Testis (tissue), 2 donors: ENCODE data around the gene CA12.
"Not testable (repeated sequence)": the region's sequence is repeated elsewhere in the genome, so short reads cannot be mapped to it uniquely, and the experiment has no call there.

Experiments used
- POLR2A ChIP-seq: fragments of 450-650 bp; IDR thresholded peaks from one replicate; pipeline ENCODE4 v1.6.1; 2017; ENCODE audit warnings: antibody characterized with exemption, mild to moderate bottlenecking, moderate library complexity
- TF ChIP-seq, protein P1 (sequence below), 3 experiments: fragments of 450-650 bp in 2 of 3; fragments of 200-600 bp in 1 of 3; sonication (generic) in 1 of 3; IDR thresholded peaks; one replicate each; pipeline ENCODE4 v1.5.1; 2016 to 2019; ENCODE audit warnings: antibody characterized with exemption in 3 of 3, mild to moderate bottlenecking in 2 of 3, moderate library complexity in 1 of 3

DNA sequence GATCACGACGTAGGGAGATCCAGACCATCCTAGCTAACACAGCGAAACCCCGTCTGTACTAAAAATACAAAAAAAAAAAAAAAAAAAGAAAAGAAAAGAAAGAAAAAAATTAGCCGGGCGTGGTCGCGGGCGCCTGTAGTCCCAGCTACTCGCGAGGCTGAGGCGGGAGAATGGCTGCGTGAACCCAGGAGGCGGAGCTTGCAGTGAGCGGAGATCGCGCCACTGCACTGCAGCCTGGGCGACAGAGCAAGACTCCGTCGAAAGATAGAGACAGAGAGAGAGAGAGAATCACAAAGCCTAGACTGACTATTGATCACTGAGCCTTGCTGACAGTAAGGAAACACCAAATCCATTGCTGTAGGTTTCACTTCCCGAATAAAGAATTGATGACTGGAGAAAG lies 35.6 kb upstream of the CA12 start:
- TF ChIP-seq, protein P1, sequence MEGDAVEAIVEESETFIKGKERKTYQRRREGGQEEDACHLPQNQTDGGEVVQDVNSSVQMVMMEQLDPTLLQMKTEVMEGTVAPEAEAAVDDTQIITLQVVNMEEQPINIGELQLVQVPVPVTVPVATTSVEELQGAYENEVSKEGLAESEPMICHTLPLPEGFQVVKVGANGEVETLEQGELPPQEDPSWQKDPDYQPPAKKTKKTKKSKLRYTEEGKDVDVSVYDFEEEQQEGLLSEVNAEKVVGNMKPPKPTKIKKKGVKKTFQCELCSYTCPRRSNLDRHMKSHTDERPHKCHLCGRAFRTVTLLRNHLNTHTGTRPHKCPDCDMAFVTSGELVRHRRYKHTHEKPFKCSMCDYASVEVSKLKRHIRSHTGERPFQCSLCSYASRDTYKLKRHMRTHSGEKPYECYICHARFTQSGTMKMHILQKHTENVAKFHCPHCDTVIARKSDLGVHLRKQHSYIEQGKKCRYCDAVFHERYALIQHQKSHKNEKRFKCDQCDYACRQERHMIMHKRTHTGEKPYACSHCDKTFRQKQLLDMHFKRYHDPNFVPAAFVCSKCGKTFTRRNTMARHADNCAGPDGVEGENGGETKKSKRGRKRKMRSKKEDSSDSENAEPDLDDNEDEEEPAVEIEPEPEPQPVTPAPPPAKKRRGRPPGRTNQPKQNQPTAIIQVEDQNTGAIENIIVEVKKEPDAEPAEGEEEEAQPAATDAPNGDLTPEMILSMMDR (IDR thresholded peaks at IDR 0.05) = not testable (repeated sequence)
- not testable (repeated sequence) for TF ChIP-seq POLR2A
